Right lobe of liver (tissue), 4 donors: ENCODE measurements around the gene SPP2.

ENCODE experiments used
- POLR2A ChIP-seq: fragments of 450-650 bp; IDR thresholded peaks from one replicate; pipeline ENCODE4 v1.6.1; 2017; ENCODE audit warnings: antibody characterized with exemption, mild to moderate bottlenecking
- TF ChIP-seq, protein P1 (sequence below), 4 donors: fragments of 200-600 bp in 3 of 4; fragments of 450-650 bp in 1 of 4; IDR thresholded peaks; one replicate each; pipeline versions ENCODE4 v1.5.1 to v1.8.0; 2016 to 2022; ENCODE audit warnings: antibody characterized with exemption in 4 of 4, mild to moderate bottlenecking in 2 of 4
- donor health status: DM: no; HTN: no; CAD: no.
- donor health status: DM: no; HTN: no; CAD: no.
- donor health status: DM: no; HTN: yes; CAD: no.

DNA sequence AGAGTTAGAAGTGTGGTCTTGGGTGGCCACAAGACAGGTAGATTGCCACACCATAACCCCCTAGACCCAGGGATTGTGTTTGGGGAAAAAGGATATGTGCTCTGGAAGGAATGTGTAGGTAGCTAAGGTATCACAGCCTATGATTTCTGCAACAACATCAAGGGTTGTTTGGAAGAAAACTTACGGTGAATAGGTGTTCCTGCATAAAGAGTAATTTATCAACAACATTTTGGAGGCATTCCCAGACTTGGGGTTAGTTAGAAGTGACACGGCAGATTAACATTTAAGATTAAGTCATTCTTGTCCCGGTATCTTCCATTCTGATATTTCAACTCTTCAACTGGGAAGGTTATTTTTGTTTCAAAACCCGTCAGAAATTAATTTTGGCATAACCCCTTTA is 65.5 kb downstream of the SPP2 start:
- TF ChIP-seq, protein P1, sequence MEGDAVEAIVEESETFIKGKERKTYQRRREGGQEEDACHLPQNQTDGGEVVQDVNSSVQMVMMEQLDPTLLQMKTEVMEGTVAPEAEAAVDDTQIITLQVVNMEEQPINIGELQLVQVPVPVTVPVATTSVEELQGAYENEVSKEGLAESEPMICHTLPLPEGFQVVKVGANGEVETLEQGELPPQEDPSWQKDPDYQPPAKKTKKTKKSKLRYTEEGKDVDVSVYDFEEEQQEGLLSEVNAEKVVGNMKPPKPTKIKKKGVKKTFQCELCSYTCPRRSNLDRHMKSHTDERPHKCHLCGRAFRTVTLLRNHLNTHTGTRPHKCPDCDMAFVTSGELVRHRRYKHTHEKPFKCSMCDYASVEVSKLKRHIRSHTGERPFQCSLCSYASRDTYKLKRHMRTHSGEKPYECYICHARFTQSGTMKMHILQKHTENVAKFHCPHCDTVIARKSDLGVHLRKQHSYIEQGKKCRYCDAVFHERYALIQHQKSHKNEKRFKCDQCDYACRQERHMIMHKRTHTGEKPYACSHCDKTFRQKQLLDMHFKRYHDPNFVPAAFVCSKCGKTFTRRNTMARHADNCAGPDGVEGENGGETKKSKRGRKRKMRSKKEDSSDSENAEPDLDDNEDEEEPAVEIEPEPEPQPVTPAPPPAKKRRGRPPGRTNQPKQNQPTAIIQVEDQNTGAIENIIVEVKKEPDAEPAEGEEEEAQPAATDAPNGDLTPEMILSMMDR (IDR thresholded peaks at IDR 0.05) = no peak
- no peak for TF ChIP-seq POLR2A
